DOHH2 (cell line): ENCODE measurements around the gene HIBCH.

Experiments
- EZH2phosphoT487 ChIP-seq: fragments of 200-600 bp; sonication (generic); IDR thresholded peaks from 2 replicates; pipeline ENCODE4 v1.6.1; 2017; ENCODE audit warnings: borderline replicate concordance, mild to moderate bottlenecking, antibody characterized with exemption, low read length, moderate library complexity, mixed read lengths
- TF ChIP-seq, protein P1 (sequence below): fragments of 200-600 bp; sonication (generic); IDR thresholded peaks from one replicate; pipeline ENCODE4 v1.5.1; 2014; ENCODE audit warnings: antibody characterized with exemption, mild to moderate bottlenecking, low read depth, low read length; ENCODE audit not compliant: poor library complexity, severe bottlenecking

DNA sequence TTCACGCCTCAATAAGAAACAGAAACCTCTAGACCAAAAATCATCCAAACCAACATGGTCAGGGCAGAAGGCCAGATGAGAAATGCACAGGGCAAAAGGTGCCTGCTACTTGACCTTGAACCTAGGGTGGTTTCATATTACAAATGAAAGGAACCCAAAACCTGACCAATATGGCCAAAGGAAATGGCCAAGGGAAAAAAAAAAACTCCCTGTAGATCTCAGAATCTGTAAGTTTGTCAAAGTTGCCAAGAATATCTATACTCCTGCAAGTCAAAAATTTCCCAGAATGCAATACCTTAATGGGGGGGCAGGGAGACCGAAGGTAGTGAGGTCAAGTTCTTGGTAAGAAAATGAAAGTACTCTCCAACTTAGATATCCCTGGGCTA, 47.2 kb downstream of the HIBCH start:
- TF ChIP-seq, protein P1, sequence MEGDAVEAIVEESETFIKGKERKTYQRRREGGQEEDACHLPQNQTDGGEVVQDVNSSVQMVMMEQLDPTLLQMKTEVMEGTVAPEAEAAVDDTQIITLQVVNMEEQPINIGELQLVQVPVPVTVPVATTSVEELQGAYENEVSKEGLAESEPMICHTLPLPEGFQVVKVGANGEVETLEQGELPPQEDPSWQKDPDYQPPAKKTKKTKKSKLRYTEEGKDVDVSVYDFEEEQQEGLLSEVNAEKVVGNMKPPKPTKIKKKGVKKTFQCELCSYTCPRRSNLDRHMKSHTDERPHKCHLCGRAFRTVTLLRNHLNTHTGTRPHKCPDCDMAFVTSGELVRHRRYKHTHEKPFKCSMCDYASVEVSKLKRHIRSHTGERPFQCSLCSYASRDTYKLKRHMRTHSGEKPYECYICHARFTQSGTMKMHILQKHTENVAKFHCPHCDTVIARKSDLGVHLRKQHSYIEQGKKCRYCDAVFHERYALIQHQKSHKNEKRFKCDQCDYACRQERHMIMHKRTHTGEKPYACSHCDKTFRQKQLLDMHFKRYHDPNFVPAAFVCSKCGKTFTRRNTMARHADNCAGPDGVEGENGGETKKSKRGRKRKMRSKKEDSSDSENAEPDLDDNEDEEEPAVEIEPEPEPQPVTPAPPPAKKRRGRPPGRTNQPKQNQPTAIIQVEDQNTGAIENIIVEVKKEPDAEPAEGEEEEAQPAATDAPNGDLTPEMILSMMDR: no peak
- TF ChIP-seq EZH2phosphoT487: no peak
